ENCODE data around the gene MAMSTR. TPM values are rescaled to one million over a fixed set of nuclear protein-coding genes. Genes with fewer than 3 reads are reported as not detected.

The MAMSTR gene
- total RNA-seq, 1 experiment from 2014 or later: 2.4 TPM

Other genes with a start within 250 kb of the MAMSTR start
- 3.0 and 3.6 TPM in 2 replicates for gene LMTK3, start 207.9 kb downstream of the MAMSTR start, total RNA-seq (2014; rRNA removed; shearing (Covaris generic))
- 1.8 and 2.8 TPM in 2 replicates for gene SULT2B1, start 167.6 kb downstream of the MAMSTR start, total RNA-seq (2014; rRNA removed; shearing (Covaris generic))
- not detected in 2 replicates for gene SPACA4, start 113.0 kb downstream of the MAMSTR start, total RNA-seq (2014; rRNA removed; shearing (Covaris generic))
- 3.8 and 4.0 TPM in 2 replicates for gene FAM83E, start 104.6 kb downstream of the MAMSTR start, total RNA-seq (2014; rRNA removed; shearing (Covaris generic))
- gene RPL18, start 100.5 kb downstream of the MAMSTR start, total RNA-seq (2014; rRNA removed; shearing (Covaris generic)): 3,978 and 5,156 TPM in 2 replicates
- gene SPHK2, start 100.2 kb downstream of the MAMSTR start, total RNA-seq (2014; rRNA removed; shearing (Covaris generic)): 10.9 and 26.4 TPM in 2 replicates
- gene DBP, start 82.3 kb downstream of the MAMSTR start, total RNA-seq (2014; rRNA removed; shearing (Covaris generic)): 11.2 and 18.2 TPM in 2 replicates
- gene CA11, start 73.5 kb downstream of the MAMSTR start, total RNA-seq (2014; rRNA removed; shearing (Covaris generic)): 10.8 and 24.0 TPM in 2 replicates
- gene NTN5, start 46.7 kb downstream of the MAMSTR start, total RNA-seq (2014; rRNA removed; shearing (Covaris generic)): 0.15 TPM in 1 of 2 replicates, not detected in the other
- gene FUT2, start 23.8 kb downstream of the MAMSTR start, total RNA-seq (2014; rRNA removed; shearing (Covaris generic)): 0.78 and 1.8 TPM in 2 replicates
- gene RASIP1, start 20.9 kb upstream of the MAMSTR start, total RNA-seq (2014; rRNA removed; shearing (Covaris generic)): 4.5 and 4.6 TPM in 2 replicates
- gene IZUMO1, start 27.2 kb upstream of the MAMSTR start, total RNA-seq (2014; rRNA removed; shearing (Covaris generic)): 0.18 and 0.24 TPM in 2 replicates
- 6.1 and 8.2 TPM in 2 replicates for gene FUT1, start 32.9 kb upstream of the MAMSTR start, total RNA-seq (2014; rRNA removed; shearing (Covaris generic))
- gene FGF21, start 35.8 kb upstream of the MAMSTR start, total RNA-seq (2014; rRNA removed; shearing (Covaris generic)): 0.35 TPM in 1 of 2 replicates, not detected in the other
- gene BCAT2, start 91.3 kb upstream of the MAMSTR start, total RNA-seq (2014; rRNA removed; shearing (Covaris generic)): 31.5 and 40.0 TPM in 2 replicates
- gene HSD17B14, start 116.8 kb upstream of the MAMSTR start, total RNA-seq (2014; rRNA removed; shearing (Covaris generic)): 9.9 and 18.0 TPM in 2 replicates
- 20.6 and 25.6 TPM in 2 replicates for gene PLEKHA4, start 148.9 kb upstream of the MAMSTR start, total RNA-seq (2014; rRNA removed; shearing (Covaris generic))
- 20.3 and 21.6 TPM in 2 replicates for gene PPP1R15A, start 152.7 kb upstream of the MAMSTR start, total RNA-seq (2014; rRNA removed; shearing (Covaris generic))
- gene TULP2, start 179.0 kb upstream of the MAMSTR start, total RNA-seq (2014; rRNA removed; shearing (Covaris generic)): 0.52 and 1.1 TPM in 2 replicates
- gene NUCB1, start 180.6 kb upstream of the MAMSTR start, total RNA-seq (2014; rRNA removed; shearing (Covaris generic)): 173 and 203 TPM in 2 replicates
- not detected in 2 replicates for gene DHDH, start 214.0 kb upstream of the MAMSTR start, total RNA-seq (2014; rRNA removed; shearing (Covaris generic))
- 57.8 and 72.6 TPM in 2 replicates for gene BAX, start 235.2 kb upstream of the MAMSTR start, total RNA-seq (2014; rRNA removed; shearing (Covaris generic))
- gene FTL, start 245.6 kb upstream of the MAMSTR start, total RNA-seq (2014; rRNA removed; shearing (Covaris generic)): 2,437 and 3,282 TPM in 2 replicates